HG03565 (cell line): ENCODE data around the gene MT1H.
"Not testable (repeated sequence)": the region's sequence is repeated elsewhere in the genome, so short reads cannot be mapped to it uniquely, and the experiment has no call there.

Experiments used
- ATAC-seq: cut with Tn5 transposase; IDR thresholded peaks from one replicate; pipeline ENCODE4 v1.9.1; 2021; ENCODE audit warnings: mild to moderate bottlenecking, moderate library complexity; ENCODE audit not compliant: unreplicated experiment

The MT1H gene

DNA sequence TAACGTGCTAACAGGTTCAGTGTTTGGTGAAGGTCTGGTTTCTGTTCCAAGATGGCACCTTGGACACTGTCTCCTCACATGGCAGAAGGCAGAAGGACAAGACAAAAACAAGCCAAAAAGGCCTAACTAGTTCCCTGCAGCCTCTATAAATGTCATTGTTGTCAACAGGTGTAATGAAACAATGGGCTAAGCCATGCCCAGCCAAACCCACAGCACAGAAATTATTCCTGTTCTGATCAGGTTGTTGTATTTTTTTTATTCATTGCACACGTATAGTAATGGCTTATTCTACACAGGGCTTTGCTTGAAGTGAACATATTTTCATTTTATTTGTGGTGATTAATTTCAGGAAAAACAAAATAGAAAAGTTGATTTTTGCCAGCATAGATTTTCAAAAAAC, 44.2 kb downstream of the MT1H start:
- ATAC-seq, result no peak

DNA sequence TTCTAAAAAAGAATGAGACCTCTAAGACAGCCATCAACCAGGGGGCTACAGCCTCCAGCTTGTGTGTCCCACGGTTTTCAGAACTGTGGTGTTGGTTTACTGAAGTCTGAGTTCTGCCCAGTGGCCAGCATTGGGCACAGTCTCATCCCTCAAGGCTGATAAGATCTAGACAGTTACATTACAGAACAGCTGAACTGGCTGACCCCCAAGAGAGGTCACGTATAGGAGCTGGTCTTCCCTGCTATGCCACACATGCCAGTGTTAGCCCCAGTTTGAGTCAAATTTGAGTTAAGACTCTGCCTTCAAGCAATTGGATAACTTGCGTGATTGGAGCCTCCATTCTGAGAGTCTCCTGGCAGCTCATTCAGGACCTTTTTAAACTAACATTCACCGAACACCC, 45.5 kb downstream of the MT1H start:
- no peak for ATAC-seq

DNA sequence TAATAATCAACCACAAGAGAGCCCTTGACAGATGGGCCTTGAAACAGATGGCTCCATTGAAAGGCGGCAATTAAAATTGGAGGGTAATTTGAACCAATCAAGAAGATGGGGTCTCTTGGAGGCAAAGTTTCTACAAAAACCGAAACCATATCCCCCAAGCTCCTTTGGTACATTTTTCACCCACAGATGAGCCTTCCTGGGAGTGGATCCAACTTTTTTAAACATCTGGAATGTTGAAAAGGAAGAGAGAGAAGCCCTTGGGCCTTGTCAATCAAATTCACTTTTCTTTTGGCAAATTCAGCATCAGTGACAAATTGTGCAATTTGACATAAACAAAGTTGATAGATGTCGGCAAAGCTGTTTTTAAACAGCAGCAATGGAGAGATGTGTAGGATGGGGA, 47.1 kb downstream of the MT1H start:
- no peak for ATAC-seq

DNA sequence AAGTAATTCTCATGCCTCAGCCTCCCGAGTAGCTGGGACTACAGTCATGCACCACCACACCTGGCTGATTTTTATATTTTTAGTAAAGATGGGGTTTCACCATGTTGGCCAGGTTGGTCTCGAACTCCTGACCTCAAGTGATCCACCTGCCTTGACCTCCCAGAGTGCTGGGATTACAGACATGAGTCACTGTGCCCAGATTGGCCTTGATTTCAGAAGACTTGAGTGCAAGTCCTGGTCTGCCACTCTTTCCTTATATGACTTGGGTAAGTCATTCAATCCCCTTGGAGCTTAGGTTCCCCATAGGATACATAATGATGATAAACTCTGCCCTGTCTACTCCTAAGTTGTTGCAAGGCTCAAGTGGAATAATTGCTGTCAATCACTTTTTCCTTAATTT, 47.9 kb downstream of the MT1H start:
- ATAC-seq, result not testable (repeated sequence)
